ENCODE results near the gene CRY2. TPM values are rescaled to one million over a fixed set of nuclear protein-coding genes. Genes with fewer than 3 reads are reported as not detected.

Gene CRY2
- total RNA-seq, 6 experiments from 2014 or later: 19.6 to 104 (median 31.5) TPM

- peaks cover 0 to 5% (median 0%) of the 10 kb centered on the region in 4 donors for H3K36me3 ChIP-seq
- WGBS (ENCODE audit: insufficient coverage, low coverage, low lambda C conversion rate, missing lambda C conversion rate): 11% methylated on average over 2 of the region's 2 CpGs
- peak overlapping the region; percentile 39 to 93 (median 91) for H3K27ac ChIP-seq
- H3K9me3 ChIP-seq: no peaks in the 10 kb centered on the region
- H3K4me1 ChIP-seq: peaks cover 0 to 46% (median 19%) of the 10 kb centered on the region in 4 donors
- peak in 2 of 4 donors; percentile 2 to 16 for ATAC-seq
- H3K4me3 ChIP-seq: no peak overlapping the region
- peak in 1 of 3 donors; percentile 39 for DNase-seq
- intact Hi-C loops (cut with DNase I): no loop called here
- no peaks in the 10 kb centered on the region for H3K27me3 ChIP-seq
- TF ChIP-seq CTCF (IDR thresholded peaks at IDR 0.05) (no peak), POLR2A (IDR thresholded peaks at IDR 0.05) (peak; percentile 64)
These were observed 45.5 kb upstream of the CRY2 start for GRCh38 chr11:45801723-45802315.

GRCh38 chr11:45802531-45803317 is 44.6 kb upstream of the CRY2 start:
- 89% methylated on average over 7 of the region's 10 CpGs for WGBS (ENCODE audit: insufficient coverage, low coverage, low lambda C conversion rate, missing lambda C conversion rate)

GRCh38 chr11:45803971-45804760 is 43.1 kb upstream of the CRY2 start:
- H3K27me3 ChIP-seq: no peaks in the 10 kb centered on the region
- no peaks in the 10 kb centered on the region for H3K9me3 ChIP-seq
- H3K4me1 ChIP-seq: peaks cover 0 to 55% (median 24%) of the 10 kb centered on the region in 4 donors
- H3K27ac ChIP-seq: peak overlapping the region; percentile 91 to 93 (median 91)
- peak overlapping the region; percentile 62 to 96 (median 78) for H3K4me3 ChIP-seq
- intact Hi-C loops (cut with DNase I): no loop called here
- DNase-seq (peak; percentile 87 to 94 (median 90)), ATAC-seq (peak; percentile 37 to 73 (median 66))
- peaks cover 0 to 14% (median 3%) of the 10 kb centered on the region in 4 donors for H3K36me3 ChIP-seq
- peak; percentile 90 for TF ChIP-seq POLR2A (IDR thresholded peaks at IDR 0.05)
- peak in 2 of 4 donors; percentile 4 to 23 for TF ChIP-seq CTCF (IDR thresholded peaks at IDR 0.05)
- WGBS (ENCODE audit: insufficient coverage, low coverage, low lambda C conversion rate, missing lambda C conversion rate): 0% methylated on average over 22 of the region's 70 CpGs

More at GRCh38 chr11:45802531-45803317, 44.6 kb upstream of the CRY2 start:
- TF ChIP-seq CTCF (IDR thresholded peaks at IDR 0.05) (no peak), POLR2A (IDR thresholded peaks at IDR 0.05) (no peak)
- peaks cover 0 to 56% (median 24%) of the 10 kb centered on the region in 4 donors for H3K4me1 ChIP-seq
- H3K36me3 ChIP-seq: peaks cover 0 to 11% (median 0%) of the 10 kb centered on the region in 4 donors
- intact Hi-C loops (cut with DNase I): no loop called here
- H3K27me3 ChIP-seq: no peaks in the 10 kb centered on the region
- DNase-seq (peak in 1 of 3 donors; percentile 32), ATAC-seq (no peak)
- no peaks in the 10 kb centered on the region for H3K9me3 ChIP-seq
- H3K27ac ChIP-seq: peak overlapping the region; percentile 39 to 93 (median 91)
- H3K4me3 ChIP-seq: no peak overlapping the region

GRCh38 chr11:45804761-45805304 is 42.4 kb upstream of the CRY2 start, which contains the start of gene SLC35C1:
TSS of gene SLC35C1 (plus strand) at chr11:45805149. CDS start at chr11:45805802, 653 bp downstream.
- peak within 1 kb of the TSS; percentile 91 to 93 (median 91) for H3K27ac ChIP-seq
- ATAC-seq (peak; percentile 75 to 95 (median 91)), DNase-seq (peak; percentile 98 to 99 (median 98))
- WGBS (ENCODE audit: insufficient coverage, low coverage, low lambda C conversion rate, missing lambda C conversion rate): 0% methylated on average over 3 of the region's 49 CpGs
- no peaks in the 10 kb centered on the region for H3K27me3 ChIP-seq
- peaks cover 0 to 17% (median 5%) of the 10 kb centered on the region in 4 donors for H3K36me3 ChIP-seq
- intact Hi-C loops (cut with DNase I): no loop called here
- TF ChIP-seq POLR2A (IDR thresholded peaks at IDR 0.05) (peak; percentile 95), CTCF (IDR thresholded peaks at IDR 0.05) (peak in 3 of 4 donors; percentile 20 to 39 (median 26))
- H3K9me3 ChIP-seq: no peaks in the 10 kb centered on the region
- peak within 1 kb of the TSS; percentile 62 to 96 (median 78) for H3K4me3 ChIP-seq
- peaks cover 0 to 49% (median 21%) of the 10 kb centered on the region in 4 donors for H3K4me1 ChIP-seq
